Stimulated activated CD4-positive, alpha-beta T cell treated with anti-CD3 and anti-CD28 coated beads, Interleukin-12 subunit alpha, Interleukin-12 subunit beta, amount 100 ng/mL, for 48 hours (primary cell): ENCODE measurements around the gene NHLRC4.

Experiments used
- DNase-seq, 3 donors: peaks; one replicate each; pipeline ENCODE4 v3.0.0-alpha.2; 2020; ENCODE audit warnings: low read depth in 2 of 3, low spot score in 1 of 3

Gene NHLRC4

DNA sequence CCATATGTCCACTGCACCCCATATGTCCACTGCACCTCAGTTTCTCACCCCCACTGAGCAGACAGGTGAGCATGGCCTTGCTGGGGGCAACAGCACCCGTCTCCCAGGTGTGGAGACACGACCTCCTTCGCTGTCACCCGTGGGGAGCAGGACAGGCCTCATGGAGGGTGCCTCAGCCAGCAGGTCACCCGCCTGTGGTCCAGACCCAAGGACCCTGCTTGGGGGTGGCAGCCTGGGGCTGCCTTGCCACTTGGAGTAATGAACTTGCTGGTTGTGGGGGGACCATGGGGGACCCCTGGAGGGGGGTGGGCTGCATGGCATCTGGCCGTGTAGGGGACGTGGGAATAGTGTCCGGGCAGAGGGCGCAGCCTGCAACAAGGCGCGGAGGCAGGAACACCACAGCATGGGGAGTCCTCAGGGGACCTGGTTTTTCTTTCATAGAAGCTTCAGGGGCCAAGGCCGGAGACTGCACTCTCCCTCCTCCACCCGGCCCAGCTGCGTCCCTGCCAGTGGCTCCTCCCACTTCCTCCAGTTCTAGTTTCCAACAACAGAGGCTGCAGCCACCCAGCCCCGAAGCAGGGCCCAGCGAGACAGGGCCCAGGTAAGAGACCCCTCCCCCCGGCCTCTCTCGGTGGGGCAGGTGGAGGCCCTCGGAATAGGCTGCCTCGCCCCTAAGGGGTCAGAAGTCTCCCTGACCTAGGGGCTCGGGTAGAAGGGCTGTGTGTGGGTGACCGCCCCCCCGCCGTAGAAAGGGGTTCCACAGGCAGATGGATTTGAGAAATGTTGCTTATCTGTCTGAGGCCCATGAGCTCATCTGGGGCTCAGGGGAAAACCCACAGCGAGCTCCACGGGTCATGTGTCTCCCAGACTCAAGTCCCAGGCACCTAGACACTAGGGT lies at the start of gene NHLRC4:
Gene NHLRC4 (plus strand): TSS at position 531 of the 898 bp plus-strand sequence. CDS start 1,043 bp downstream, outside the sequence.
- peak in 1 of 3 donors; percentile 37 for DNase-seq

- no peak for DNase-seq
Observed at GRCh38 chr16:518858-519257, 47.9 kb upstream of the NHLRC4 start.

DNA sequence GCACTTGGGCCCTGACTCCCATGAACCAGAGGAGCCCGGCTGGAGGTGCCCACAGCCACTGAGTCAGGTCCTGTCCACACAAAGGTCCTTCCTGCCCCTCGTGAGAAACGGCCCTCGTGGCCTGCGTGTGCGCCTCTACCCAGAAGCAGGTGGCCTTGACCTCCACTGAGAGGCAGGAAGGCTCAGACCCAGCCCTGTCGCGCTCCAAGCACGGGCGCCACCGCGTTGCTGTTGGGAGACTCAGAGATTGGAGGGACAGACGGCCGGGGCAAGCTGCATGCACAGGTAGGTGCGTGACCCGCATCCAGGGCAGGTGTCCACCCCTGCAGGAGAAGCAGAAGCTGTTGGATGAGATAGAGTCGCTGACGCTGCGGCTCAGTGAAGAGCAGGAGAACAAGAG lies 47.4 kb upstream of the NHLRC4 start:
- DNase-seq = no peak

DNA sequence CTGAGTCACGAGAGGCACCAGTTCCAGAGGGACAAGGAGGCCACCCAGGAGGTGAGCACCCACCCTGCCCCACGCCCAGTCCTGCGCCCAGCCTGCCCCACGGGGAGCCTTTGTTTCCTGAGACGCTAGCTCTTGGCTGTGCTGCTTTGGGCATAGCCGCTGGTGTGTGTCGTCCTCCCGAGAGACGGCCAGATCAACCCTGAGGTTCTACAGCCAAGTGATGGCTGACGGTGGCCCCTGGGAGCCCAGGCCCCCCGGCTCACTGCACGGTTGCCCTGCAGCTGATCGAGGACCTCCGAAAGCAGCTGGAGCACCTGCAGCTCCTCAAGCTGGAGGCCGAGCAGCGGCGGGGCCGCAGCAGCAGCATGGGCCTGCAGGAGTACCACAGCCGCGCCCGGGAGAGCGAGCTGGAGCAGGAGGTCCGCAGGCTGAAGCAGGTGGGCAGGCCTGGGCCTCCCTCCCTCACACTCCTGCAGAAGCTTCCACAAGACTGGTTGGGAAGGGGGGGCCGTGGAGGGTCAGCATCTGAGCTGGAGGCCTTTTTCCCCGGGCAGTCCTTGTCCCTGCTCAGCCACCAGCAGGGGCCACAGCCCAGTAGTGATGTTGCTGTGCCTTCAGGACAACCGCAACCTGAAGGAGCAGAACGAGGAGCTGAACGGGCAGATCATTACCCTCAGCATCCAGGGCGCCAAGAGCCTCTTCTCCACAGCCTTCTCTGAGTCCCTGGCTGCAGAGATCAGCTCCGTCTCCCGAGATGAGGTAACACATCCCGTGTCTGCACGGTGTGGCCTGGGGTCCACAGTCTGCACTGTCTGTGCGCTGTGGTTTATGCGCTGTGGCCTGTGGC lies 46.7 kb upstream of the NHLRC4 start:
- DNase-seq = no peak

GRCh38 chr16:520847-521246 lies 46.0 kb upstream of the NHLRC4 start:
- no peak for DNase-seq

DNA sequence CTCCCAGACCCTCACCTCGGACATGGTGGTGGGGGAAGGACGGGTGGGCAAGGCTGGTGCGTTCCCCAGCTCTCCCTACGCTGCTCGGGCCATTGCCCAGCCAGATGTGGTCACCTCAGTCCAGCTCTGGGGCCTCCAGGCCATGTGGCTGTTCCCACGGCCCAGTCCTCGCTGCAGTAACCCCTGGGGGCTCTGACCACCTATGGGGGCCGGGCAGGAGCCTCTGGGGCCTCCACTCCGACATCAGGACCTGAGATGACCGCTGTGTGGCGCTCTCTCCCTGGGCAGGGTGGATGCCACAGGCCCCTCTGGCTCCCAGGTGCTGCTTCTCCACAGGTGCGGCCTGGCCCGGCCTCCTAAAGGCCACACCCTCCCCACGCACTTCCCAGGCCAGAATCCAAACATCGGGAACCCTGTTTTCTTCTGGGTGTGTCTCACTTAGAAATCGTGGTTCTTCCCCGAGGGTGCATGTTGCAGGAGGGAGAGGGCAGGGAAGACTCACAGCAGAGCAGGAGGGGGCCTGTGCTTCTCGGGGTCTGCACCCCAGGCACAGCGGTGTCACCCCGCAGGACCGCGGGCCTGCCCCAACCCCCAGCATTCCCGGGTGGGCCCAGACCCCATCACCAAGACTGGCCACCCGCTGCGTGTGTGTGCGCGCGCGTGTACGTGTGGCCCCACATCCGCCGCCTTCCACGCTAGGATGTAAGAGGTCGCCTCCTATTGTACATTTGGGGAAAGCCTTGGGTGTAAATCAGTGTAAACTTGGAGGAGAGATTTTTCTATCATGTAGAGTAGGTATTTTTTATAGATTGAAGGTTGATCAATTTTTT lies 45.2 kb upstream of the NHLRC4 start:
- DNase-seq = no peak

DNA sequence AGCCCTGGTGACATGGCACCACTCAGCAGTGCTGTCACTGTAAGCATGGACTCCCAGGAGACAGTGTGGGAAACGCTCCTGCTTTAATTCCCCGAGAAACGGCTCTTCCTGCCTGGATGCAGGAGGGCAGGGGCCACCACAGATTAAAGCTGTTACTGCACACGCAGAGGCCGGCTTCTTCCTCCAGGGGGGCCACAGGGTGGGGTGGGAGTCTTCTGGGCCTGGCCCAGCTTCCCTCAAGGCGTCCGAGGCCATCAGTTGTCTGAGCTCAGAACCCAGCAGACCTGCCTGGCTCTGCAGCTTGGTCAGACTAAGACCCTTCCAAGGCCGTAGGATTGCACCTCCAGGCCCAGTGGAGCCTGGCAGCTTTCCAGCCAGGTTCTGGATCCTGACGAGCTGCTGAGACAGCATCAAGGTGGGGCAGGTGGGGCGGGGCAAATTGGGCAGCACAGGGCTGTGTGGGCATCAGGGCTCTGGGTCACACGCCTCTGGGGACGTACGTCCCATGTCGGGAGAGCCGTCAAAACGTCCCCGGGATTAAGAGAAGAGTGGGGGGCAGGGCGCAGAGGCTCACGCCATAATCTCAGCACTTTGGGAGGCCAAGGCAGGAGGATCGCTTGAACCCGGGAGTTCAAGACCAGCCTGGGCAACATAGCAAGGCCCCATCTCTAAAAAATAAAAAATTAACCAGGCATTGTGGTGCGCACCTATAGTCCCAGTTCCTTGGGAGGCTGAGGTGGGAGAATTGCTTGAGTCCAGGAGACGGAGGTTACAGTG lies 44.3 kb upstream of the NHLRC4 start:
- no peak for DNase-seq

GRCh38 chr16:523097-523741 lies 43.6 kb upstream of the NHLRC4 start:
- no peak for DNase-seq

GRCh38 chr16:524274-525040 lies 42.3 kb upstream of the NHLRC4 start:
- no peak for DNase-seq

GRCh38 chr16:525123-525519 lies 41.7 kb upstream of the NHLRC4 start:
- DNase-seq = peak in 1 of 3 donors; percentile 12

GRCh38 chr16:525520-526180 lies 41.2 kb upstream of the NHLRC4 start:
- peak; percentile 66 to 80 (median 68) for DNase-seq

GRCh38 chr16:526181-527014 lies 40.4 kb upstream of the NHLRC4 start:
- peak in 2 of 3 donors; percentile 13 to 15 for DNase-seq

GRCh38 chr16:527015-527903 lies 39.5 kb upstream of the NHLRC4 start, which contains the start of gene CAPN15:
TSS of gene CAPN15 (plus strand) at chr16:527712. CDS start at chr16:546839, 19,127 bp downstream.
- DNase-seq = peak; percentile 75 to 84 (median 76)

GRCh38 chr16:528111-529011 lies 38.4 kb upstream of the NHLRC4 start:
- DNase-seq = peak; percentile 18 to 28 (median 21)

- DNase-seq = no peak
Observed at GRCh38 chr16:529012-529575, 37.7 kb upstream of the NHLRC4 start.
